H9 (cell line): ENCODE measurements around the gene MYLK. TPM values are rescaled to one million over a fixed set of nuclear protein-coding genes. Genes with fewer than 3 reads are reported as not detected.

ENCODE experiments used
- DNase-seq: peaks from one replicate; pipeline ENCODE4 v3.0.0-alpha.2; 2017
- H2AFZ ChIP-seq: one replicate; pipeline ENCODE4 v1.6.1; 2013; ENCODE audit warnings: mild to moderate bottlenecking, low read length, control low read depth, moderate library complexity
- H2AK5ac ChIP-seq: 2 replicates; pipeline ENCODE4 v1.6.1; 2013; ENCODE audit warnings: low read length, control low read depth, mixed read lengths; ENCODE audit not compliant: insufficient read length
- H2BK120ac ChIP-seq: one replicate; pipeline ENCODE4 v1.6.1; 2013; ENCODE audit warnings: low read depth, mild to moderate bottlenecking, low read length, control low read depth, inconsistent platforms; ENCODE audit not compliant: poor library complexity, severe bottlenecking
- H2BK12ac ChIP-seq: 2 replicates; pipeline ENCODE4 v1.6.1; 2013; ENCODE audit warnings: low read length, control low read depth, mixed read lengths, low read depth; ENCODE audit not compliant: insufficient read length
- H2BK15ac ChIP-seq: 2 replicates; pipeline ENCODE4 v1.6.1; 2013; ENCODE audit warnings: low read depth, low read length, control low read depth
- H2BK20ac ChIP-seq: one replicate; pipeline ENCODE4 v1.6.1; 2013; ENCODE audit warnings: low read depth, mild to moderate bottlenecking, low read length, control low read depth, inconsistent platforms; ENCODE audit not compliant: poor library complexity, severe bottlenecking
- H2BK5ac ChIP-seq: 2 replicates; pipeline ENCODE4 v1.6.1; 2013; ENCODE audit warnings: low read length, control low read depth, mixed read lengths; ENCODE audit not compliant: insufficient read length
- H3K14ac ChIP-seq: 2 replicates; pipeline ENCODE4 v1.6.1; 2013; ENCODE audit warnings: low read length, control low read depth; ENCODE audit not compliant: insufficient read depth
- H3K18ac ChIP-seq: 2 replicates; pipeline ENCODE4 v1.6.1; 2013; ENCODE audit warnings: low read depth, mild to moderate bottlenecking, mixed read lengths, low read length, control low read depth; ENCODE audit not compliant: insufficient read length
- H3K23ac ChIP-seq: 2 replicates; pipeline ENCODE4 v1.6.1; 2013; ENCODE audit warnings: low read length, control low read depth, mixed read lengths, low read depth; ENCODE audit not compliant: insufficient read length
- H3K23me2 ChIP-seq: 2 replicates; pipeline ENCODE4 v1.6.1; 2013; ENCODE audit warnings: low read depth, mild to moderate bottlenecking, mixed read lengths, low read length, control low read depth; ENCODE audit not compliant: insufficient read length, poor library complexity, severe bottlenecking
- H3K27ac ChIP-seq: 2 replicates; pipeline ENCODE4 v1.5.1; 2013; ENCODE audit warnings: low read length, control low read depth, mixed read lengths, low read depth; ENCODE audit not compliant: insufficient read length
- H3K27me3 ChIP-seq: 2 replicates; pipeline ENCODE4 v1.6.1; 2013; ENCODE audit warnings: low read length, control low read depth, inconsistent platforms; ENCODE audit not compliant: insufficient read depth
- H3K4ac ChIP-seq: 2 replicates; pipeline ENCODE4 v1.6.1; 2013; ENCODE audit warnings: low read depth, mild to moderate bottlenecking, control low read depth, inconsistent platforms, low read length, moderate library complexity
- H3K4me1 ChIP-seq: 2 replicates; pipeline ENCODE4 v1.6.1; 2013; ENCODE audit warnings: low read length, control low read depth, inconsistent platforms; ENCODE audit not compliant: insufficient read depth
- H3K4me2 ChIP-seq: 2 replicates; pipeline ENCODE4 v1.6.1; 2013; ENCODE audit warnings: low read length, control low read depth, mixed read lengths; ENCODE audit not compliant: insufficient read length, insufficient read depth
- H3K56ac ChIP-seq: 2 replicates; pipeline ENCODE4 v1.6.1; 2013; ENCODE audit warnings: low read depth, mild to moderate bottlenecking, mixed read lengths, low read length, control low read depth; ENCODE audit not compliant: insufficient read length
- H3K79me1 ChIP-seq: 2 replicates; pipeline ENCODE4 v1.6.1; 2013; ENCODE audit warnings: low read depth, mild to moderate bottlenecking, moderate library complexity, low read length, control low read depth, inconsistent platforms; ENCODE audit not compliant: insufficient read depth, poor library complexity, severe bottlenecking
- H3K79me2 ChIP-seq: 2 replicates; pipeline ENCODE4 v1.6.1; 2013; ENCODE audit warnings: low read length, control low read depth, inconsistent platforms; ENCODE audit not compliant: insufficient read depth
- H3K9ac ChIP-seq: 2 replicates; pipeline ENCODE4 v1.6.1; 2013; ENCODE audit warnings: low read length, control low read depth, mixed read lengths; ENCODE audit not compliant: insufficient read length; ENCODE audit errors: extremely low read depth
- H3K9me3 ChIP-seq: one replicate; pipeline ENCODE4 v1.6.1; 2013; ENCODE audit warnings: low read depth, low read length, inconsistent platforms; ENCODE audit not compliant: control insufficient read depth
- H3T11ph ChIP-seq: one replicate; pipeline ENCODE4 v1.6.1; 2013; ENCODE audit warnings: mild to moderate bottlenecking, low read length, control low read depth, inconsistent platforms
- H4K20me1 ChIP-seq: one replicate; pipeline ENCODE4 v1.6.1; 2013; ENCODE audit not compliant: control insufficient read depth, insufficient read length, insufficient read depth
- H4K5ac ChIP-seq: 2 replicates; pipeline ENCODE4 v1.6.1; 2013; ENCODE audit warnings: low read depth, mild to moderate bottlenecking, mixed read lengths, low read length, control low read depth; ENCODE audit not compliant: insufficient read length
- H4K8ac ChIP-seq: replicated peaks from 2 replicates; pipeline ENCODE4 v1.6.1; 2013; ENCODE audit warnings: low read length, control low read depth, mixed read lengths, low read depth; ENCODE audit not compliant: insufficient read length
- H4K91ac ChIP-seq: 2 replicates; pipeline ENCODE4 v1.6.1; 2013; ENCODE audit warnings: low read depth, mild to moderate bottlenecking, moderate library complexity, mixed read lengths, low read length, control low read depth; ENCODE audit not compliant: insufficient read length
- H3K27ac Mint-ChIP-seq, 3 experiments: 2 replicates in 2 of 3; 3 replicates in 1 of 3; pipeline ENCODE4 v1.8.0; 2020 to 2021; ENCODE audit warnings: mixed read lengths in 3 of 3, mild to moderate bottlenecking in 1 of 3, moderate library complexity in 1 of 3
- H3K27me3 Mint-ChIP-seq: 2 replicates; pipeline ENCODE4 v1.8.0; 2021; ENCODE audit warnings: low read depth, mild to moderate bottlenecking, moderate library complexity, mixed read lengths
- H3K36me3 Mint-ChIP-seq, 3 experiments: 2 replicates in 2 of 3; 3 replicates in 1 of 3; pipeline ENCODE4 v1.8.0; 2020 to 2021; ENCODE audit warnings: low read depth in 3 of 3, mixed read lengths in 3 of 3; ENCODE audit not compliant: insufficient read depth in 1 of 3
- H3K4me1 Mint-ChIP-seq, 2 experiments: 2 replicates each; pipeline ENCODE4 v1.8.0; 2020; ENCODE audit warnings: mixed read lengths in 2 of 2
- H3K4me3 Mint-ChIP-seq, 2 experiments: 2 replicates in 1 of 2; 3 replicates in 1 of 2; pipeline ENCODE4 v1.8.0; 2020 to 2021; ENCODE audit warnings: mild to moderate bottlenecking in 2 of 2, mixed read lengths in 2 of 2, moderate library complexity in 1 of 2
- H3K9me3 Mint-ChIP-seq, 2 experiments: 2 replicates in 1 of 2; 3 replicates in 1 of 2; pipeline ENCODE4 v1.8.0; 2020; ENCODE audit warnings: mild to moderate bottlenecking in 2 of 2, mixed read lengths in 2 of 2, moderate library complexity in 1 of 2
- WGBS: extraction: QIAGEN DNeasy Blood & Tissue Kit; methylation state at CpG from one replicate; pipeline ENCODE4 v1.1.7; 2013; ENCODE audit warnings: missing lambda C conversion rate, low lambda C conversion rate, mixed read lengths; ENCODE audit not compliant: insufficient read length; ENCODE audit errors: extremely low coverage; 5-methylcytosine and 5-hydroxymethylcytosine counted together
- total RNA-seq: library from RNA; stranded (reverse); gene quantifications from 2 replicates; pipeline ENCODE4 v1.2.1, GENCODE V29; 2021
- TF ChIP-seq, protein P1 (sequence below): fragments of 200-600 bp; sonication (generic); conservative IDR thresholded peaks from 3 replicates; pipeline ENCODE4 v1.8.0; 2021; ENCODE audit warnings: antibody characterized with exemption, mild to moderate bottlenecking

Gene MYLK
- total RNA-seq, 1 experiment from 2014 or later, result 10.1 TPM

DNA sequence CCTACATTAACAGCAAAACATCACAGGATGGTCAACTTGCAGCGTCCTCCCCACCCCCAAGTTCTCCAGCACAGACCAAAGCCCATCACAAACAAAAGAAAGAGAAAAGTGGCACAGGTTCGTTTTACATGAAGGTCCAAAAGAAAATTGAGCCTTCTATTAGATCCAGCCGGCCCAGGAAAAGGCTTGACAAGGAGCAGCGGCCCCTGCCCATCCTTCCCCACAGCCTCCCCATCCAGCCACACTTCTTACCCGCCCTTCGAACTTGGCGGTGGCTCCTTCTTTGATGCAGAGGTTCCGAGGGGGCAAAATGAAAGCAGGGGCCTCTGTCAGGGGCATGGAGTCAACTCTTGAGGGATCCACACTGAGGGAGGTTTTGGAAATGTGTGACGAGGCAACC, 90.7 kb downstream of the MYLK start:
- Histone ChIP-seq H3K14ac (no peak overlapping the region), H3K79me1 (no peaks in the 10 kb centered on the region), H4K91ac (no peak overlapping the region), H4K5ac (no peak overlapping the region), H2BK20ac (no peak overlapping the region), H3K9me3 (no peaks in the 10 kb centered on the region), H3K27ac (no peak overlapping the region), H2AK5ac (no peak overlapping the region), H2AFZ (no peak overlapping the region), H3T11ph (no peak overlapping the region), H2BK15ac (no peak overlapping the region), H3K9ac (no peak overlapping the region), H3K23me2 (no peaks in the 10 kb centered on the region), H3K23ac (no peak overlapping the region), H3K4me1 (no peaks in the 10 kb centered on the region; the same call in 1 of the 2 replicates), H4K8ac (no peak overlapping the region), H3K79me2 (no peaks in the 10 kb centered on the region), H2BK120ac (no peak overlapping the region), H3K4ac (no peak overlapping the region), H2BK5ac (no peak overlapping the region), H3K56ac (no peak overlapping the region), H4K20me1 (no peaks in the 10 kb centered on the region), H3K18ac (no peak overlapping the region), H2BK12ac (no peak overlapping the region), H3K4me2 (no peak overlapping the region), H3K27me3 (no peaks in the 10 kb centered on the region)
- Mint-ChIP-seq H3K27ac (no peak overlapping the region; a peak in 1 of 7 replicates), H3K27me3 (no peaks in the 10 kb centered on the region), H3K4me3 (no peak overlapping the region), H3K9me3 (no peaks in the 10 kb centered on the region), H3K4me1 (peaks cover 0 to 8% of the 10 kb centered on the region in 2 experiments; a peak in 2 of 4 replicates), H3K36me3 (peaks cover 0 to 3% (median 0%) of the 10 kb centered on the region in 3 experiments; a peak in 3 of 7 replicates)
- WGBS, result no CpG with 5 or more reads among the region's 9 CpGs
- TF ChIP-seq, protein P1, sequence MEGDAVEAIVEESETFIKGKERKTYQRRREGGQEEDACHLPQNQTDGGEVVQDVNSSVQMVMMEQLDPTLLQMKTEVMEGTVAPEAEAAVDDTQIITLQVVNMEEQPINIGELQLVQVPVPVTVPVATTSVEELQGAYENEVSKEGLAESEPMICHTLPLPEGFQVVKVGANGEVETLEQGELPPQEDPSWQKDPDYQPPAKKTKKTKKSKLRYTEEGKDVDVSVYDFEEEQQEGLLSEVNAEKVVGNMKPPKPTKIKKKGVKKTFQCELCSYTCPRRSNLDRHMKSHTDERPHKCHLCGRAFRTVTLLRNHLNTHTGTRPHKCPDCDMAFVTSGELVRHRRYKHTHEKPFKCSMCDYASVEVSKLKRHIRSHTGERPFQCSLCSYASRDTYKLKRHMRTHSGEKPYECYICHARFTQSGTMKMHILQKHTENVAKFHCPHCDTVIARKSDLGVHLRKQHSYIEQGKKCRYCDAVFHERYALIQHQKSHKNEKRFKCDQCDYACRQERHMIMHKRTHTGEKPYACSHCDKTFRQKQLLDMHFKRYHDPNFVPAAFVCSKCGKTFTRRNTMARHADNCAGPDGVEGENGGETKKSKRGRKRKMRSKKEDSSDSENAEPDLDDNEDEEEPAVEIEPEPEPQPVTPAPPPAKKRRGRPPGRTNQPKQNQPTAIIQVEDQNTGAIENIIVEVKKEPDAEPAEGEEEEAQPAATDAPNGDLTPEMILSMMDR, result no peak
- DNase-seq, result no peak
